Measurements from ENCODE around the gene EPS8.

- TF ChIP-seq, protein P1, sequence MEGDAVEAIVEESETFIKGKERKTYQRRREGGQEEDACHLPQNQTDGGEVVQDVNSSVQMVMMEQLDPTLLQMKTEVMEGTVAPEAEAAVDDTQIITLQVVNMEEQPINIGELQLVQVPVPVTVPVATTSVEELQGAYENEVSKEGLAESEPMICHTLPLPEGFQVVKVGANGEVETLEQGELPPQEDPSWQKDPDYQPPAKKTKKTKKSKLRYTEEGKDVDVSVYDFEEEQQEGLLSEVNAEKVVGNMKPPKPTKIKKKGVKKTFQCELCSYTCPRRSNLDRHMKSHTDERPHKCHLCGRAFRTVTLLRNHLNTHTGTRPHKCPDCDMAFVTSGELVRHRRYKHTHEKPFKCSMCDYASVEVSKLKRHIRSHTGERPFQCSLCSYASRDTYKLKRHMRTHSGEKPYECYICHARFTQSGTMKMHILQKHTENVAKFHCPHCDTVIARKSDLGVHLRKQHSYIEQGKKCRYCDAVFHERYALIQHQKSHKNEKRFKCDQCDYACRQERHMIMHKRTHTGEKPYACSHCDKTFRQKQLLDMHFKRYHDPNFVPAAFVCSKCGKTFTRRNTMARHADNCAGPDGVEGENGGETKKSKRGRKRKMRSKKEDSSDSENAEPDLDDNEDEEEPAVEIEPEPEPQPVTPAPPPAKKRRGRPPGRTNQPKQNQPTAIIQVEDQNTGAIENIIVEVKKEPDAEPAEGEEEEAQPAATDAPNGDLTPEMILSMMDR (IDR thresholded peaks at IDR 0.05), result no peak
- TF ChIP-seq EZH2 (IDR thresholded peaks at IDR 0.05; ENCODE audit: borderline replicate concordance, insufficient read depth, low read depth, low read length, poor library complexity, severe bottlenecking), result no peak
Observed at GRCh38 chr12:15672671-15673270, 116.4 kb downstream of the EPS8 start.
